DOHH2 (cell line): Measurements from ENCODE around the gene THRB.

Source experiments
- EZH2phosphoT487 ChIP-seq: fragments of 200-600 bp; sonication (generic); IDR thresholded peaks from 2 replicates; pipeline ENCODE4 v1.6.1; 2017; ENCODE audit warnings: borderline replicate concordance, mild to moderate bottlenecking, antibody characterized with exemption, low read length, moderate library complexity, mixed read lengths
- TF ChIP-seq, protein P1 (sequence below): fragments of 200-600 bp; sonication (generic); IDR thresholded peaks from one replicate; pipeline ENCODE4 v1.5.1; 2014; ENCODE audit warnings: antibody characterized with exemption, mild to moderate bottlenecking, low read depth, low read length; ENCODE audit not compliant: poor library complexity, severe bottlenecking

- TF ChIP-seq, protein P1, sequence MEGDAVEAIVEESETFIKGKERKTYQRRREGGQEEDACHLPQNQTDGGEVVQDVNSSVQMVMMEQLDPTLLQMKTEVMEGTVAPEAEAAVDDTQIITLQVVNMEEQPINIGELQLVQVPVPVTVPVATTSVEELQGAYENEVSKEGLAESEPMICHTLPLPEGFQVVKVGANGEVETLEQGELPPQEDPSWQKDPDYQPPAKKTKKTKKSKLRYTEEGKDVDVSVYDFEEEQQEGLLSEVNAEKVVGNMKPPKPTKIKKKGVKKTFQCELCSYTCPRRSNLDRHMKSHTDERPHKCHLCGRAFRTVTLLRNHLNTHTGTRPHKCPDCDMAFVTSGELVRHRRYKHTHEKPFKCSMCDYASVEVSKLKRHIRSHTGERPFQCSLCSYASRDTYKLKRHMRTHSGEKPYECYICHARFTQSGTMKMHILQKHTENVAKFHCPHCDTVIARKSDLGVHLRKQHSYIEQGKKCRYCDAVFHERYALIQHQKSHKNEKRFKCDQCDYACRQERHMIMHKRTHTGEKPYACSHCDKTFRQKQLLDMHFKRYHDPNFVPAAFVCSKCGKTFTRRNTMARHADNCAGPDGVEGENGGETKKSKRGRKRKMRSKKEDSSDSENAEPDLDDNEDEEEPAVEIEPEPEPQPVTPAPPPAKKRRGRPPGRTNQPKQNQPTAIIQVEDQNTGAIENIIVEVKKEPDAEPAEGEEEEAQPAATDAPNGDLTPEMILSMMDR = no peak
- no peak for TF ChIP-seq EZH2phosphoT487
Measured at GRCh38 chr3:24385012-24385615, 109.5 kb downstream of the THRB start.
